HG03280 (cell line): ENCODE results near the gene CCDC144A.
"Not testable (repeated sequence)": the region's sequence is repeated elsewhere in the genome, so short reads cannot be mapped to it uniquely, and the experiment has no call there.

Experiments
- ATAC-seq: cut with Tn5 transposase; IDR thresholded peaks from one replicate; pipeline ENCODE4 v1.9.1; 2021; ENCODE audit warnings: mild to moderate bottlenecking, moderate library complexity; ENCODE audit not compliant: unreplicated experiment

Gene CCDC144A

DNA sequence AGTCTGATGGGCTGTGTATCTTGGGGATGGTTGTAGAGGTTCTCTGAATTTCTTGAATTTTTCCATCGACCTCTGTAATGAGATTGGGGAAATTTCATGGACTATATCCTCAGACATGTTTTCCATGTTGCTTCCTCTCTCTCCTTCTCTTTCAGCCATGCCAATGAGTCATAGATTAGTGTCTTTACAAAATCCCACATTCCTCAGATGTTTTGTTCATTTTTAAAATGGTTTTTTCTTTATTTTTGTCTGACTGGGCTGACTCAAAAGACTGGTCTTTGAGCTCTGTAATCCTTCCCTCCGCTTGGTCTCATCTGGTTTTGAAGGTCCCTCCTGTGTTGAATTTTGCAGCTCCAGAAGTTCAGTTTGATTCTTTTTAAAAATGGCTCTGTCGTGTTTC is 60.5 kb downstream of the CCDC144A start:
- ATAC-seq, result not testable (repeated sequence)

DNA sequence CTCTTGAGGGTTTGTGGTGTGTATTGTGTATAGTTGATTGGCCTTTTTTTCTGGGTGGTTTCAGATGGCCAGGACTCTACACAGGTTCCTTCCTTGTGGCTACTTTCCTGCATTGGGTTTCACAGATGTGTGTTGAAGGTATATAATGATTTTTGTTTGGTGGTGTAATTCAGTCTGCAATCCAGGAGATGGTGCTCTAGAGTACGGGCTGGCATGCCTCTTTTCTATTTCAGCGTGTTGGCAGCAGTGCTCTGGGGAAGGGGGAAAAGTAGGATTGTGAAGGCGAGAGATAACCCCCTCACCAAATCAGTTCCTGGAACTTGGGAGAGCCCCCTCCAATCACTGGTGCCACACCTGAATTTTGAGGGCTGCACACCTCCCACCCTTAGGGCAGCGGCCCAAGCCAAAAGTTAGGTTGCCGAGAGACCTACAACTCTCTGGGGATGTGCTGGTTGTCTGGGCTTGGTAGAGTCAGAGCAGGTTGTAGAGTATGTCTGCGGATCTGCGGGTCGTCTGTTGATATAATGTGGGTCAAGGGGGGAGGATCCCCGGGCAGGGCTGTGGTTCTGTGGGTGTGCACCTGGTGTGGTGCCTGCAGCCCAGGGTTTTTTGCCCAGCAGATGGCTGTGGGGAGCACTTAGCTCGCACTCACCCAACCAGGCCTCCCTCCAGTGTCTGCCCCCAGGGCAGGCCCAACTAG is 61.3 kb downstream of the CCDC144A start:
- ATAC-seq, result not testable (repeated sequence)

DNA sequence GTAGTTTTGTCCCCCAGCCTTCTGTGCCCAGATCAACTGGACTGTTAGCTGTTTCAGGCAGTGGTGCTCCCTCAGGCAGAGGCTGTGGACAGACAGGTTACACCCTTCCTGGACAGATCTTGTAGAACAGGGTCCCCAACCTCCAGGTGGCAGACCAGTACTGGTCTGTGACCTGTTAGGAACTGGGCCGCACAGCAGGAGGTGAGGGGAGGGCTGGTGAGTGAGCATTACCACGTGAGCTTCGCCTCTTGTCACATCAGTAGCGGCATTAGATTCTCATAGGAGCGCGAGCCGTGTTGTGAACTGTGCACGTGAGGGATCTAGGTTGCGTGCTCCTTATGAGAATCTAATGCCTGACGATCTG is 61.9 kb downstream of the CCDC144A start:
- ATAC-seq, result not testable (repeated sequence)

DNA sequence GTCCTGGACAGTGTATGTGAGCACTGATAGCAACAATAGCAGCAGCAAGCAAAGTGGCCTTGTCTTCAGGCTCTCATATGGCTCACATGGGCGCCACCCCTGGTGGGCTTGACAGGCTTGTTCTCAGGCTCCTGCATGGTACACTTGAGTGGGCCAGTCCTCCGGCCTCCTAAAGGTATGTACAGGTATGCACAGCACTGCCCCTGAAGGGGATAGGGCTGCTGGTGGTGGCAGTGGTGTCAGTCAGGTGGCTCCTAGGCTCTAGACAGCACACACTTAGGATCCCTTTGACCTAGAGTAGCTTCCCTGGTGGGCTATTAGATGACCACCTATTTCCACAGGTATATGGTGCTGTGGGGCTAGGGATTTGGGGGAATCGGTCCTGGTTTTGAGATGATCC is 67.5 kb downstream of the CCDC144A start:
- not testable (repeated sequence) for ATAC-seq

DNA sequence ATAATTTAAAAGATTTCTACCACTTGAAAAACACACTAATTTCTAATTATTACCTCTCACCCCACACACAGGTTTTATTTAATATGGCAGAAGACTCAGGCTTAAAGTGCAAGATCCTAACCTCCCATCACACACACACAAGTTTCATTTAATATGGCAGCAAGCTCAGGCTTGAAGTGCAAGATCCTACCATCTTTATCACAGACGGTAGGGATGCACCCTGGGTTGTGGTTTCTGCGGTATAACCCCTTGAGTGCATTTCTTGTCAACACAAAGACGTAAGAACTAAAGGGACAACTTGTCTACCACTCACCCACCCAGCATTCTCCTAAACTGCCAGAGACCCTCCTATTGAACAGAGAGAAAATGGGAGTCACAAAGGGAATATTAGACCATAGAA is 68.1 kb downstream of the CCDC144A start:
- not testable (repeated sequence) for ATAC-seq

DNA sequence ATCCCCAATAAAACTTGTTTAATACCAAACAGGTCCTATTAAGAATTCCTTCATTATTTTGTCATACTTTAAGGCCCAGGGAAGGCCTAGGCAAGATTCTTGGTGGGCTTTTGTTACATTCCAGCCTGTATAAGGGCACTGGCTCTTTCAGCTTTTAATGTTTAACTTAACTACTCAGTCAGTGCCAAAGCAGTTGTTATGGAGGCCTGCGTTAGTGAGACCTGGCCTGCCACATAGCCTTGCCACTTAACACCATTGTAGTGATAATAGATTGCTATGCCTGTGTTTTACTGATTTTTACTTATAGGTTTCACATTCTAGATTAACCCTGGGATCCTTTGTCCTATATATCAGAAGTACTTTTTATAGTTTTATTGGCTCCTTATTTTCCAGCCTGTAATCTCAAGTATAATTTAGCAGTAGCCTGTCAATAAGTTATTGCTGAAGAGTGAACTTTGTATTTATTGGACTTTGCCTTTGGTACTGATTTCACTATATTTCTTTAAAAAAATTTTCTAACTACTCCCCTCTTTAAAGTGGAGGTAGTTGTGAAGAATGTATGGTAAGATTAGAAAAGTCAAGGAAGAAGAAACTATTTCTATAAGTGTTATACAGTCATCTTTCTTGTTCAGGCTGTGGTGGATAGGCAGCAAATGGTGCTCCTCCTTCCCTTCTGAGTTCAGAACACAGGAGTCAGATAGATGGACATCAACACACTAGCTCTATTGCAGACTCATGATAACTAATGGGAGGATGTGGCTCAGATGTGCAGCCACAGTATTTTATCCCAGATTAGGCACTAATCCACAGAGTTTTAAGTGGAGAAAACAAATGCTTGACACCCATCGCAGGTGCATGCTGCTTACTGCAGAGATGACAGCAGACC is 78.5 kb downstream of the CCDC144A start:
- not testable (repeated sequence) for ATAC-seq

DNA sequence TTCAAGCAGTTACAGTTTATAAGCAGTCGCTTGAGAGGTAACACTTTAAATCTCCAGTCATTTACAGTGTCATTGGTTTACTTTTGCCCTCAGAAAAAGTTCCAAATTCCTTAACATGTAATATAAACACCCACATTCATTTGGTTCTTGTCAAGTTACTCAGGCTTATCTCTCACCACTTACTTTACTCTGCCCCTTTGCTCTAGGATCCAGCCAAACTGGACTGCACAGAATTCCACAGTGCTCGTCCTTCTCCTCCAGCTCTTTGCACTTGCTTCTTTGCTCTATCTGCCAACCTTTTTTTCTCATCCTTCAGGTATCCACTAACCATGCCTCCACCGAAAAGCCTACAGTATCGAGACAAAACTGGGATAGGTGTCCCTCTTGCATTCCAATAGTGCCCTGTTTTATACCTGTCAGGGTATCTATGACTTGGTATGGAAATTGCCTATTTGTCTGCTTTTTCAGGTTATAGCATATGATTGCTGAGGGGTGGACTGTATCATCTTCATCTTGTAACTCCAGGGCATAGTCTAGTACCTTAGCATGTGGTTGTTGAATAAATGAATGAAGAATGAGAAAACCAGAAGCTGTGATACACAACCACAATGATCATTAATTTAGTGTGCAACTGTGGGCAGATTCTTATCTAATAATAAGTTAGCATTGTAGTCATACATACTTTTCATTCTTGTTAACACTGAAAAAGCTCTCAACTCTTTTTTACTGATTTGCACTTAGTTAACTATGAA is 82.5 kb downstream of the CCDC144A start:
- not testable (repeated sequence) for ATAC-seq

DNA sequence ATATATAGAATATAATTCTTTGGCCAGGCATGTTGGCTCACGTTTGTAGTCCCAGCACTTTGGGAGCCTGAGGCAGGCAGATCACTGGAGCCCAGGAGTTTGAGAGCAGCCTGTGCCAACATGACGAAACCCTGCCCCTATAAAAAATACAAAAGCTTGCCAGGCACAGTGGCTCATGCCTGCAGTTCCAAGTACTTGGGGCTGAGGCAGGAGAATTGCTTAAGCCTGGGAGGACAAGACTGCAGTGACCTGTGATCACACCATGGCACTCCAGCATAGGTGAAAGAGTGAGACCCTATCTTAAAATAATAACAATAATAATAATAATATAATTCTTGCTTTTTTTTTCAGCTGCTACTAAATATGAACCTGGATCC is 83.1 kb downstream of the CCDC144A start:
- not testable (repeated sequence) for ATAC-seq

DNA sequence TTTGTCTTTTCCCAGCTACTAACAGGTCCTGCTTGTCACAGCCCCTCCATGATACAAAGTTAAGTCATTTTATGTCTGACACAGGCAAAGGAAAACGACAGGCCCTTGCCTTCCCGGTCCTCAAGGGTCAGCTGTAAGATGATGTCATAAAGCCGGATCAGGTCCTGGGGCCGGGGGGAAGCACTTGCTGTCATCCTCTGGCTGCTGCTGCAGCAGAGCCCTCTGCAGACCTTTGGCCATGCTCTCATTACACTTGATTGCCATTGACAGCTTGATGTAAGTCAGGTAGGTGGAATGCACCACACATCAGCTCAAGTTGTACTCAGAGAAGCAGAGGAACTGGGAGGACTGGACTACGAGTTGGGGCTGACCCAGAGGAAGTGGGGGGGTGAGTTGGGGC is 97.8 kb downstream of the CCDC144A start:
- ATAC-seq, result not testable (repeated sequence)

DNA sequence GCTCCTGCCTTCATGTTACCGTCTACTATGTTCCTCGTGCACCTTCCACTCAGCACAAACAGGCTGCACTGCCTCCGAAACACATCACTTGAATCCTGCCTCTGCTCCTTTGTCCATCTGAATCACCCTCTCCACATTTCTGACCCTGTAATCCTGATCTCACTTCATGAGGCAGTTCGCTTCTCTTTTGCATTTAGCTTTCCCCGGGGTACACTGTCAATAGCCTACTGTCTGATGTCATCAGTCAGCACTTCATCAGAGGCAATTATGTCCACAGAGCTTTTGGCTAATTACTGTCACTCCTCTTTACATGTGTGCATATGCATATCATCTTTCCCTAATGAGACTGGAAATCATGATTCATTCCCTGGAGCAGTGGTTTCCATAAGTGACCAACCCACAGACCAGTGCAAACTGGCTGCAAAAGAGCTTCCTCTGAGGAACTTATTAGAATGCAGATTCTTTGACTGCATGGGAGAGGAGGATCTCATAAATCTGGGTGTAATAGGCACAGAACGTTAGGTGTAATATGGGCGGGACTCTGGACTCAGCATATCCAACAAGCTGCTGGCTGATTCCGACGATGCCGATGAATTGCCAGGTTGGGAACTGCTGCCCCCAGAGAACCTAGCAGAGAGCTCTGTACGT is 99.0 kb downstream of the CCDC144A start:
- not testable (repeated sequence) for ATAC-seq

DNA sequence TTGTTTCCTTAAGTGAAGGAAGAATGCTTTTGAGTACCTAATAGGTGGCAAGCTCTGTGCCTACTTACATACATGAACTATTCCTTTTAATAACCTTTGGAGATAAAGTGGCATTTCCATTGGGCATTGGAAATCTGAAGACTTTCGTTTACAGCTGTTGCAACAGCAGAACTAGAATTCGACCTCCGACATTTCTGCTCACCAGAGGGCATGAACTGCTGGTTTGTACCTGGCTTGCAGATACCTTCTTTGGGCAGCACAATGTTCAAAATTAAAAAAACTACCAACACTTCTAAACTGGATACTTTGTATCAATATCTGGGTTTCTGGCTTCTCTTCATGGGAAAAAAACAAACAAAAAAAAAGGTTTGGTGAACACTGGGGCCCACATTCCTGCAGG is 99.6 kb downstream of the CCDC144A start:
- ATAC-seq, result not testable (repeated sequence)

DNA sequence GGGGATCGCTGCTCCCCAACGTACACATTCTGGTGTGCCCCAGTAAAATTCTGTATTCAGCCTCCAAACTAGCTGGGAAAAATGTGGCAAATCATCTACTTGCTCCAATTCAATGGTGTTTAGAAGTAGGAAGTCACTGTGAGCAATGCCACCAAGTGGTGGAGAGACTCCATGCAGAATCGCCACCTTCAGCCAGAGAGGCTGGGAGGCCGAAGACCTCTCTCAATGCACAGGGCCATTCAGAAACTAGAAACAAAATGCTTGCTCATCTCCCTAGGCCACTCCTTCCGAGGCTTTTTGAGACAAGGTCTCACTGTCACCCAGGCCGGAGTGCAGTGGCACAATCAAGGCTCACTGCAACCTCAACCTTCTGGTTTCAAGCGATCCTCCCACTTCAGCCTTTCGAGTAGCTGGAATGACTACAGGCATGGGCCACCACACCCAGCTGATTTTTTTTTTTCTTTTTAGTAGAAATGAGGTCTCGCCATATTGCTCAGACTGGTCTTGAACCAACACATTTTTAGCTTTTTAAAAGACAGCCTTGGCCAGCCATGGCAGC is 100.4 kb downstream of the CCDC144A start:
- ATAC-seq, result not testable (repeated sequence)

DNA sequence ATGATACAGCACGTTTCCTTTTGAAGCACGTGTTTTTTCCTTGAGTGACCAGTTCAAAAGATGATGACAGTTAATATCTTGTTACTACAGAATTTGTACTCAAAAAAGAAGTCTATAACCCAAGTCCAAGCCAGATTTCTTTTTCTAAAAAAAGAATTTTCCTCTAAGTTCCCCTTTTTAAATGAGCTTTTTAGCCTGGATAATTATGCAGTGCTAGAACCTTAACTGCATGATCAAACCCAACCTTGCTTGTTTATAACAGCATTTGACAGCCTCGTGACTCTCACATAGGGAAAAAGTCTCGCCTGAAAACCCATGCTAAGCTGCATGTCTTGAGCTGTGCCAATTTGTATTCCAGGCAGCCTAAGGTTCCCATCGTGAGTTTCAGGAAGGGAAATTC is 104.2 kb downstream of the CCDC144A start:
- ATAC-seq, result not testable (repeated sequence)

DNA sequence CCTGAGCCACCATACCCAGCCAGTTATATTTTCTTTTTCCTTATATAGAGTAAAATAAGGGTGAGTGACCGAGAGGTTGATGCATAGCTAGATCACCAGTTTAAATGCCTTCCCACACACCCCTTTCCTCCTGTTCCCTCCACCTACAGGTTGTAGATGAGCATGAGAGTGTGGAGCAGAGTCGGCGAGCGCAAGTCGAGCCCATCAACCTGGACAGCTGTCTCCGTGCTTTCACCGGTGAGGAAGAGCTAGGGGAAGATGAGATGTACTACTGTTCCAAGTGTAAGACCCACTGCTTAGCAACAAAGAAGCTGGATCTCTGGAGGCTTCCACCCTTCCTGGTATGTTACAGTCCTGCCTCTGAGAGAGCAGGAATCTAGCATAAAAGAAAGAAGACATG is 105.9 kb downstream of the CCDC144A start:
- not testable (repeated sequence) for ATAC-seq

DNA sequence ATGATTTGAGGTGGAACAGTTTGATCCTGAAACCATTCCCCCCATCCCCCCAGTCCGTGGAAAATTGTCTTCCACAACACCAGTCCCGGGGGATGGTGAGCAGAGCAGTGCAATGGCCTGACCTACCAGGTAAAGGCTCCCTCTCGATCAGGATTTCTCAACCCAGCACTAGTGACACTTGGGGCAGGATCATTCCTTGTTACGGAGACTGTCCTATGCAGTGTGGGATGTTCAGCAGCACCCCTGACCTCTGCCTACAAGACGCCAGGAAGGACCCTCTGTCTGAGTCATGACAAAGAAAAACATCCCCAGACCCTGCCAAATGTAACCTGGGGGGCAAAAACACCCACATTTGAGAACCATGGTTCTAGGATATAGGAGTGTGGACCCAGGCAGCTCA is 114.8 kb downstream of the CCDC144A start:
- ATAC-seq, result not testable (repeated sequence)

DNA sequence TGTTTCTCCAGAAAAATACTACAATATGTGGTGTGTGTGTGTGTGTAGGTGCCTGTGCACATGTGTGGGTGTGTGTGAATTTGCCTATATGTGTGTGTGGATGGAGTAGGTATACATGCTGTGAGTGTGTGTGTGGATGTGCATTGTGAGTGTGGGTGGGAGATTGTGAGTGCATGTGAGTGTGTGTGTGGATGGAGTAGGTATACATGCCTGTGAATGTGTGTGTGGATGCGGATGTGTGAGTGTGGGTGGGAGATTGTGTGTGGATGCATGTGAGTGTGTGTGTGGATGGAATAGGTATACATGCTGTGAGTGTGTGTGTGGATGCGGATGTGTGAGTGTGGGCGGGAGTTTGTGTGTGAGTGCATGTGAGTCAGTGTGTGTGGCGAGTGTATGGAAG is 116.6 kb downstream of the CCDC144A start:
- ATAC-seq, result not testable (repeated sequence)

DNA sequence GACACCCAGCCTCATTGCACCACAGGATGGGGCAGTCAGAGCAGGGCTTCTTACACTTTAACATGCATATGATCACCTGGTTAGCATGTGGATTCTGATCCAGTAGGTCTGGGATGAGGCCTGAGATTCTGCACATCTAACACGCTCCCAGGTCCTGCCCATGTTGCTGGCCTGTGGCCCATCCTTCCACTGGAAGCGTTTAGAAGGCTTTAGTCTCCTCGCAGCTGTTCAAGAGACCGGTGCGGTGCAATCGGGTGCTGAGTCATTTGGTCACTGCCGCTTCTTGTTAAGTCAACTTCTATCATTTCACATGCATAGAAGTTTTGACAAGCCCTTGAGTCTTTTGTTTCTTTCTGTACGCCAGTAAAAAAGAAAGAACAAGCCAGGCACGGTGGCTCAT is 117.6 kb downstream of the CCDC144A start:
- not testable (repeated sequence) for ATAC-seq

DNA sequence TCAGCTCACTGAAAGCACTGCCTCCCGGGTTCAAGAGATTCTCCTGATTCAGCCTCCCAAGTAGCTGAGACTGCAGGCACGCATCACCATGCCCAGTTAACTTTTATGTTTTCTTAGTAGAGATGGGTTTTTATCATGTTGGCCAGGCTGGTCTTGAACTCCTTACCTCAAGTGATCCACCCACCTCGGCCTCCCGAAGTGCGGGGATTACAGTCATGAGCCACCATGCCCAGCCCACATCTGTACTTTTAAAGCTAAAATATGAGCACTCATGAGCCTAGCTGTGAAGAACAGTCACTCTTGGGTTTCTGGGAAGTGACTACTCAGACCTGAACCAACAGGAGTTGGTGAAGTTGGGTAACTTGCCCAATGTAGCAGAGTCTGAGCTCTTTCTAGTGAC is 120.2 kb downstream of the CCDC144A start:
- ATAC-seq, result not testable (repeated sequence)

DNA sequence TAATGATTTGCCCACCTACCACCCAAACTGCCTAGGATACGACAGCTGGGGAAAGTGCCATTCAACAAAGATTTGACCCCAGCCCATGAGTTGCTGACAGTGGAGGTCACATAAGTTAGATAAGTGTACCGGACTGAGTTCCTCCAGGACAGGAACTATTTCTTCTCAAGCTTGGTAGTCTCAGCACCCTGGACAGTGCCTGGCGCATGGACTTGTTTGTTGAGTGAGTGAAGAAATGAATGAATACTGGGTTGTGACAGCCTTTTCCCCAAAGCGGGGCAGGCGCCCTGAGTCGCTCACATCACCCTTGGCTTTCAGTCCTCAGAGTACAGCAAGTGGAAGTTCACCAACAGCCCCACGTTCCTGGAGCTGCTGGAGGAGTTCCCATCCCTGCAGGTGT is 122.1 kb downstream of the CCDC144A start:
- not testable (repeated sequence) for ATAC-seq

DNA sequence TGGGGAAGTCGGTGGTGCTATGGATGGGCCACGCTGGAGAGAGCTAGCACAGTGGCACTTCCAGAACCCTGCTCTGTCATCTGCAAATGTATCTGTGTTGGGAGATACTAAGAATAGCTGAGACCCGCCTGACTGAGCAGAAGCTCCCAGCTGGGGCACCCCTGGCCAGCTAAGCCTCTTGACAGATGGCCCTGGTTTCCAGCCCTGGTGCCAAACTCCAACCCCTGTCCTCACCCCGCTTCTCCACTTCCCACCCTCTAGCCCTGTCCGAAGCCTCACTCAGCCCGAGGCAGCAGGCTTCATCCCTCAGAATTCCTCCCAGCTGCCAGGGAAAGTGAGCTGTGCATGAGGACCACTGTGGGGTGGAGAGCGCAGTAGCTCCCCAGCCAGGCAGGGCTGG is 124.4 kb downstream of the CCDC144A start:
- ATAC-seq, result no peak

DNA sequence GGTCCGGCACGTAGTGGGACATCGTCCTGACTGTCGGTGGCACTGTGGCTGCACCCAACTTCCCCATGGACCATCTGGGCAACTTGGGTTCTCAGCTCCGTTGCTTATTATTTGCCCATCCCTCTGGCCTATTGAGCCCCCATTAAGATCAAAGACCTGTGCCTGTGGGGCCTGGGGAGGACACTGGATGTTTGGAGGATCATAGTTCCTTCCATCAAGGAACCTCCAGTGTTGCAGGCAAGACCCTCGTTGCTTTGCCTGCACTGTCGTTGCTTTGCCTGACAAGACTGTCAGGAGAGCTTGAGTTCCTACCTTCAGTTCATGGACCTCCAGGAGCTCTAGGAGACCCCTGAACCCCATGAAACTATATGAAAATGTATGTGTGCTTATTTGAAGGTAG is 127.2 kb downstream of the CCDC144A start:
- no peak for ATAC-seq
